HK-2 (cell line): Measurements from ENCODE around the gene SERTAD4.

ENCODE experiments used
- DNase-seq: peaks from one replicate; pipeline ENCODE4 v3.0.0-alpha.2; 2018; ENCODE audit not compliant: unreplicated experiment

SERTAD4 gene

DNA sequence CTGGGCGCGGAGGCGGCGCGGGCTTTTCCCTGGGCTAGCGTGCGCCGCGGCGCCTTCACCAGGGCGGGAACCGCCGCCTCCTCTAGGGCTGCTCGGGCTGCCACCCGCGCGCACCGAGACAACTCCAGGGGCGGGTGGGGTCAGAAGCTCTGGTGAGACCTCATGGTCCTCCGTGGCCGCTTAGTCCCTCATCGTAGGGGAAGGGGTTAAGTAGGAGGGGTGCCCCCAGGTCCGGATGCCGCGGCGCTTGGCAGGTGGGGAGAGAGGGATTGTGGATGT, 559 bp downstream of the SERTAD4 start:
- peak; percentile 63 for DNase-seq

DNA sequence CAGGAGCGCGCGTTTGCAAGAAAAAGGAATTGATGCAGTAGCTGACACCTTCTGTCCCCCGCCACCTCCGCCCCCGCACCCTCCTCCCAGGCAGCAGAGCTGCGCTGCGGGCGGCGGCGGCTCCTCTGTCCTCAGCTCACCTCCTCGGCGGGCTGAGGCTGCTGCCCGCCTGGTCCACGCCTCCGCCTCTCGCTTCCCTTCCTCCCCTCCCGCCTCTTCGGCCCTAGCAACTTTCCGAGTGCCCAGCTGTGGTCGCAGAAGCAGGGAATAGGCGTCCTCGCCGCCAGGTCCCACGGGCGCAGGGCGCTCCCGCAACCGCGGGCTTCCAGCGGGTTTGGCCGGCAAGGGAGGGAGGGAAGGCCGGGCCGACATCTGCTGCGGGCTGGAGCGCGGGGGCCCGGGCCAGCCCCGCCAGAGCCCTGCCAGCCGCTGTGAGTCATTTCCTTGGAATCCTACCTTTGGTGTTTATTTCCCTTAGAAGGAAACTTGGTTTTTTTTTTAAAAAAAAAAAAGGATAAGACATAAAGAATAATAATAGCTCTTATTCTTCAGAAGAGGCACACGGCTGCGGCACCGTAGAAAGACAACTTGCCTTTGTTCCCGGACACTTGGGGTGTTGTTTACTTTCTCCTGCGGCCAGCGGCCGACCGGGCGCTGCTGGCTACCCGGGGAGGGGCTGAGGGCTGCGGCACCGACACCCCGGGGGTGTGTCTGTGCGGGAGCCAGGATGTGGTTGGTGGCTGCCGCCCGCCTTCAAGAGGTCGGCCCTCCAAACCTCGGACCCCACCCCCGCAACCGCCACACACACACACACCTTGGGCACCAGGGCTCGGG, 1.1 kb downstream of the SERTAD4 start:
- peak; percentile 79 for DNase-seq

DNA sequence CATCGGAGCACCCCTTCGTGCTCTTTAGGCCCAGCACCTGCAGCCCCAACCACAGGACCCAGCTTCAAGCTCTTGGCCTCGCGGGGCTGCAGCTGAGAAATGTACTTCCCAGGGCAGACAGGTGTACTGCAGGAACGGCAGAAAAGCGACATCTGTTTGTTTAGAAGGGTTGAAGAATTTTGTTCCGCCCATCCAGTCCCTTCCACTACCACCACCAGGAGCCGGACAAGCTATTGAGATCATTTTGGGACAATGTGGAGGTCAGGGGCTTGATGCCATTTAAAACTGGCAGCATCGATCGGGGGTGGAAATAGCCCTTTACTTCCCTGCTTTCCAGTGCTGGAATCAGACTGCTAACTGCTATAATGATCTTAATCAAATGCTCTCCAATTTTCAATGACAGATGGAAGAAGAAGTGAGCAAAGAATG, 1.7 kb downstream of the SERTAD4 start:
- DNase-seq, result no peak

DNA sequence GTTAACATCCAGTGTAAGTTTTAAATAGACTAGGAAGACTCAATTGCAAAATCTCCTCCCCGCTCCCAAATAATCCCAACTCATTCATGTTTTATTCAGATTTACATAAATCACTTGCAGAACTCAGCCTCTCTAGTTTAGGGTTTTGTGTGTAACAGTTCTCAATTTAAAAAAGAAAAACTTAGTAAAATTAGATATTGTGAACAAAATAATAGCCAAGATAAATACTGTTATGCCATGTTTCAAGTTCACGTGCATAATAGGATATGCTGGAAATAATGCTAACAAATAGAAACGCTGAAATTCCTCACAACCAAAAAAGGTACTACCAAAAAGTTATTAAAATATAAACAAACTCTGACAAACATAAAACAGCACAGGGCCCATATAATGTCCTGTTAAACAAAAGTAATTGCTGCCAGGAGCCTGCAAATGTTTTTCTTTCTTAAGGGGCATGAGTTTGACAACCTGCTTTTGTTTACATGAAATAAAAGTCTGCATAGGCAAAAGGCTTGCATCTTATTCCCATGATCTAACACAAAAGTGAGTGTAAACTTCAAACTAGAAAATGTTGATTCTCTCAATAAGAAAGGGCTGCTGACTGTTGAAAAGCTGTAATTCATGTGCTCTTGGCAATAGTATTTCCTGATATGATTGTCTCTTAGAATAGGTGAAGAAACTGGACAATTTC, 2.9 kb downstream of the SERTAD4 start:
- no peak for DNase-seq

DNA sequence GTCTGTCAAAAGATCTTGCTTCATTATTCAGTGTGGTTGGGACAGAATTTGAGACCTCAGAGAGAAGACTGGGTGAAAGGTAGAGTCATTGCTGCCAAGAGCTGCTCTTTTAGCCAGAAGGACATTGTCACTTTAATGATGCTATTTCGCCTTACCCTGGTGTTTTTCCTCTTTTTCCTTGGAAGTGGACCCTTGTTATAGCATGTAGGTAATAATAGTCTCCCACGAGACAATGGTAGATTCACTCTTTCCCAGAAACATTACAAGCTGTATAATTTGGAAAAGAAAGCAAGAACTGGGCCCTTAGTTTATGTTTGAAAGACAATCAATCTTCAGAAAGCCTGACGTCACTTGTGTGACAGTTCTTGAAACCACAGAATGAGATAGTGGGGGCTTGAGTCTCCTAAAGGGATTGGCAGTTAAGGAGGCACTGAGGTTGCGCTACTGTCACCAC, 3.8 kb downstream of the SERTAD4 start:
- DNase-seq, result no peak

DNA sequence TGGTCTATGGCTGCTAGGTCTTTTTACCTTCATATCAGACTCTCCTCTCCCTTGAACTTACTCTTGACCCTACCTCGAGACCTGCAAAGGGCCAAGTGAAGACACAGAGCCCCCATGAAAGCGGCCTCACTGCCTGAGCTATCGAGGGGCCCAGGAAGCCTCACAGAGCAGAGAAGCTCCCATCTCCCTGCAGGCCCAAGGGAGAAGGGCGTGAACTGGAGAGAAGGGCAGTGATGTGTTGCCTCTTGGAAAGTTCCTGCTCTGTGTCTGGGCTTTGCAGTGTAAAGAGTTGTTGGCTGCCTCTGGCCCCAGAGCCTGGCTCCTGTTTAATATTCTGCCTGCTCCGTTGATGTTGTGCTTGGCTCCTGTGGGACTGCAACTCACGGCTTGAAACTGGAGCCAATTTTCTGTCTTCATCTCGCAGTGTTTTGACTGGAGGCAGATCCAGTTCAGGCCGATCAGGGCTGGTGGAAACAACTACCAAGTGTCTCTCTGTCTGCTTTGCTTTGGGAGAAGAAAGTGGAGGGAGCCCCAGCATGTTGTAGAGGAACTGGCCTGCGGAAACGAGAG, 4.3 kb downstream of the SERTAD4 start:
- no peak for DNase-seq

DNA sequence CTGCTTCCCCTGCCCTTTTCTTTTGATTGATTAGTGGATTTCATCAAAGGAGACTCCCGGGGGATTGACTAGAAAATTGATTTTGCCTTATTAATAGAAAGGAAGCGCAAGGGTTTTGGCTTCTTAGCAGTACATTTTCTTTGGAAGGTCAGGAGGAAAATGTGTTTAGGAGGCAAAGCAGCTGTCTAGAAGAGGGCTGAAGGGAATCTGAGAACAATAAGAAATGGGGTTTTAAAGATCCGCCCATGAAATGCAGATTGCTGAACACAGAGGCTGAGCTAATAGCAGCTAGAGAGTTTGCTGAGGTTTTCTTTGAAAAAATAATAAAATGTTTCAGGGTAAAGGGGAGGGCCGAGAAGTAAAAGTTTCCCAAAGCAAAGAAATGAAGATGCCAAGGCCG, 4.9 kb downstream of the SERTAD4 start:
- no peak for DNase-seq

DNA sequence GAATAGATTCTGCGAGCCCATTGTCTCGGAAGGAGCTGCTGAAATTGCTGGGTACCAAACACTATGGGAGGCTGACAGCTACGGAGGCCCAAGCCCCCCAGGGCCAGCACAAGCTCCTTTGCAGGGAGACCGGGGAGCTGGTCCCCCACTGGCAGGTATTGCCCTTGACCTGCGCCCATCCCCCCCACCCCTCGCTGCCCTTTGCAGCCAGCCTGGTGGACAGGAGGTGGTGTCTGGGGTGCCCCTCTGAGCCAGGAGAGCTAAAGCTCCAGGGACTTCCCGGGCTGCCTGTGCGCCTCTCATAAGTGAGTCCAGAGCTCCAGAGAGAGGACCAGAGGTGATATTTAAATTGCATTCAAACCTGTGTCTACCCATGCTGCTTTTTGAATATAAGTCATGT, 5.4 kb downstream of the SERTAD4 start:
- no peak for DNase-seq

DNA sequence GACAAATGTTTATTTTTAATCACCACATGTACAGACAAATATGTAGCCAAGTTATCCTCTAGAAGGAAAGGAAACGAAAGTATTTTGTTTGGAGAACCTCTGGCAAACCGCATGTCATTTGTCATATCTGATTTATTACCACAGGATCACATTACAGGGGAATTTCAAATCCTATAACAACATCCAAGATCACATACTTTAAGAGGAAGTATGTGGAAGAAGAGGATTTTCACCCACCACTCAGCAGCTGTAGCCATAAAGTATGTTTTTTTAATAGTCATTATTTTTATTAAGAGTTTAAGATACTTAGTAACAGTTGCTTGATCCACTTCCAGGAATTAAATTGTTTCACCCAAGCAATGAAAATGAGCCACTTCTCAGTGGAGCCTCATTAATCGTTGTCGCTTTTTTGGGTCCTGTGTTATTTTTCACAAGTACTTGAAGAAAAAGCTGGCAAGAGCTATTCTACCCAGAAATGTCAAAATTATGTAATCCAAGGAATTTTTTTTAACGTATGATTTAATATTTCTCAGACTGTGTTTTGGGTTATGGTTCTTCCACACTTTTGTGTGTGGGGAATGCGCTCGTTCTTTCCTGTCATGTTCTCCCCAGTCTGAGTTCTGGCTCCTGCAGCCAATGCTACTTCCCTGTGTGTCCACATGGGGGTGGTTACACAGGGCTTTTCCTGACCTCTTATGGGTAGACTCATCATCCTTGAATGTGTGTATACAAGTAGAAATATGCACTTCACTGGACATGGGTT, 6.9 kb downstream of the SERTAD4 start:
- peak; percentile 55 for DNase-seq

DNA sequence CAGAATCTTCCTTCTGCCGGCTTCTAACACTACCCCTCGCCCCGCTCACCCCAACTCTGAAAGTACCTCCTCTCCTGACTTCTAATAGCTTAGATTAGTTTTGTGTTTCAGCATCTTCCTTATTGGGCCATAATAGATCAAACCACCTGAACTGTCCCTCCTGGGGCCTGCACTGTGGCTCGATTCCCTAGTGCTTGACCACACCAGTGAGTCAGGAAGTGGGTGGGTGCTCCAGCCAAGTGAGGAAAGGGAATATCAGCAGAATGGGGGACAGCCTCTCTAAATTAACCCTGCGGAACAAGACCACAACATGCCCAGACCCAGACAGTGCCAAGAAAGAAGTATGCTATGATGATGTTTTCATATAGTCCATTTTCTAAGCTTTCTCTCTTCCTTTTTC, 8.5 kb downstream of the SERTAD4 start:
- DNase-seq, result no peak

DNA sequence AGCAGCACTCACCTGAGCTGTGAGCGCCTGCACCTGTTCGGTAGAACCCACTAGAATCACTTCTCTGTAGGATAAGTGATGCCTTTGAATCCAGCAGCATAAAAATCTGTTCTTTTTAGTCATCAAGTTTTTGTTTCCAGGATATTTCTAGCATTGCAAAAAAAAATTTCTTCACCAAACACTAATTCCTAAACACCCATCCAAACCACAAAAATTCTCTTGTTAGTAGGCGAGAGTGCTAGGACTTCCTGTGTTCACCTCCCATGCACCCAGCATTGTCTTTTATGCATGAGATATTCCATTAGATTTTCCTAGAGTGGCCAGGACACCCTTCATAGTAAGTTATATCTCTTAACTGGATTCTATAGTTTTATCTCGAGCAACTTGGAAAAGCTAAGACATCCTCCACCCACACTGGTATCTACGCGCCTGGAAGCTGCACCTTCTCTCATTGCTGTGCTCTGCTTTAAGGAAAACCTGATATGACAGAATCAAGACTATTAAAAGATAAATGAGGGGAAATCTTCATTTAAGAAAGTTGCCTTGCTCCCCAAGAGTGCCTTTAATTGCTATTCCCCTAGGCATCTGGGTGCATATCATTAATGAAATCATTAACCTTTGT, 12.3 kb downstream of the SERTAD4 start:
- no peak for DNase-seq

DNA sequence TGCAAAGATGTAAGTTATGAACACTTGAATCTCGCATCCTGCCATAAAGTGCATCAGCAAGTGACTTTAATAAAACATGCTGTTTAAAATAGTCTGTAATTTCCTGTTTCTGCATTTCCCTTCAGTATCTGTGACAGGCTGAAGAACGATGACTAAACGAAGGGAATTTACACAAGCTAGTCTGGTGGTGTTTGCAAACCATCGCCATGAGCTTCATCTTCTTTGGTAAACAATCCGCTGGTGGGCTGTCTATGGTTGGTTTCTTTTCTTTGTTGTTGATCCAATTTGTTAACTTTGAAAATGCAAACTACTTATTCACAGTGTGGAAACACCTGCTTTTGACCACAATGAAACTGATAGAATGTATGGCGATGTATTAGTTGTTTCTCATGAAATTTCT, 13.9 kb downstream of the SERTAD4 start:
- DNase-seq, result no peak

DNA sequence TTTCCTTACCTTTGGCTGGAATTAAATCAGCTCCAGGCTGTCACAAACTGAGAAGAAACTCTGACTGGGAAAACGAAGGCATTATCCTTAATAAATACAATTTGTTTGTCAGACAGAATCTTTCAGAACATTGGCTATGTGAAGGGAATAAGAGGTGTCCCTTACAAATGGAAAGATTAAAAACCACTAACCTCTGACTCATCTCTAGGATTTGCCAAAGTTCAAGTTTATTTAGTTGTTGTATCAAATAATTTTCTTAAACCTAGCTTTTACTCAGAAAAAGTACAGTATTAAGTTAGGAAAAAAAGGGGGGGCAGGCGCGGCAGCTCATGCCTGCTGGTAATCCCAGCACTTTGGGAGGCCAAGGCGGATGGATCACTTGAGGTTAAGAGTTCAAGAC, 15.7 kb downstream of the SERTAD4 start:
- DNase-seq, result no peak

DNA sequence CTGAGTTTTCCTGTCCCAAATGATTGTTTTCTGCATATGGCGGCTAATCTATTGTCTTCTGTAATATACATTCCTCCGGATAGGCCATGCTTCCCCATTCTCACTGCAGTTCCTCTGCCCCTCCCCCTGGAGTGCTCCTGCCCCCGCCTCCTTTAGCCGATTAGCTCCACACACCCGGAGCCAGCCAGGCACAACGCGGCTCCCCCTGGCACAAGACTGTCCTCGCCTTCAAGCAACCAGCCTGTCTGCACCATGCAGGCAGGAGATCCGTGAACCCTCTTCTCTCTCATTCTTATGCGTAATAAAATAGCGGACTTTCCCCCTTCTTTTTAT, 18.0 kb downstream of the SERTAD4 start:
- DNase-seq, result peak; percentile 68

DNA sequence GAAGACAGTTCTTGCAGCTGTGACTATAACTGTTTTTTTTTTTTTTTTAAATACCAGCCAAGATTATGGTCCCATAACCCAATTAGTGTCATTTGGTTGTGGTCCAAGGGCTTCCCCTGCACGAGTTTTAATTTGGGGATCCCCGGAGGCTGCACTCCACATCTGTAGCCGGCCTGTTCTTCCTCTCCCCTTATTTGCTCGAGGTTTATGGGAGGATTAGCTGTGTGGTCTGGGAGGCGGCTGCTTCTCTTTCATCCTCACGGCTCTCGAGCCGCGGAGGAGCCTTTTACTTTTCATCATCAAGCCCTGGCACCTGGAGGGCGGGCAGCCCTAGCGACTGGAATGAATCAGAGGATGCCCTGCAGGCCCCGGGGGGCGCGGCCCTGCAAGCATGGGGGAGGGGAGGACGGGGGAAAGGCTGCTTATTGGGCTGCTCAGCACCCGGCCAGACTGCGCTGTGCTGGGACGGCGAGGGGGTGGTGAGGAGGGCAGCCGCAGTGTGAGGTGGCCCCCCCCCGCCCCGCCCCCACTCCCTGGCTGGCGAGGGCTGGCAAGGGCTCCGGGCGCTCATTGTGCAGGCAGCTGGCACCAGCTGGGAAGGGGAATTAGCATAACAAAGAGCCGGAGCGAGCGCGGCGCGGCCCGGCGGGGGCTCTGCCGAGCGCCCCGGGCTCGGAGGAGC, 18.5 kb downstream of the SERTAD4 start:
- peak; percentile 89 for DNase-seq

DNA sequence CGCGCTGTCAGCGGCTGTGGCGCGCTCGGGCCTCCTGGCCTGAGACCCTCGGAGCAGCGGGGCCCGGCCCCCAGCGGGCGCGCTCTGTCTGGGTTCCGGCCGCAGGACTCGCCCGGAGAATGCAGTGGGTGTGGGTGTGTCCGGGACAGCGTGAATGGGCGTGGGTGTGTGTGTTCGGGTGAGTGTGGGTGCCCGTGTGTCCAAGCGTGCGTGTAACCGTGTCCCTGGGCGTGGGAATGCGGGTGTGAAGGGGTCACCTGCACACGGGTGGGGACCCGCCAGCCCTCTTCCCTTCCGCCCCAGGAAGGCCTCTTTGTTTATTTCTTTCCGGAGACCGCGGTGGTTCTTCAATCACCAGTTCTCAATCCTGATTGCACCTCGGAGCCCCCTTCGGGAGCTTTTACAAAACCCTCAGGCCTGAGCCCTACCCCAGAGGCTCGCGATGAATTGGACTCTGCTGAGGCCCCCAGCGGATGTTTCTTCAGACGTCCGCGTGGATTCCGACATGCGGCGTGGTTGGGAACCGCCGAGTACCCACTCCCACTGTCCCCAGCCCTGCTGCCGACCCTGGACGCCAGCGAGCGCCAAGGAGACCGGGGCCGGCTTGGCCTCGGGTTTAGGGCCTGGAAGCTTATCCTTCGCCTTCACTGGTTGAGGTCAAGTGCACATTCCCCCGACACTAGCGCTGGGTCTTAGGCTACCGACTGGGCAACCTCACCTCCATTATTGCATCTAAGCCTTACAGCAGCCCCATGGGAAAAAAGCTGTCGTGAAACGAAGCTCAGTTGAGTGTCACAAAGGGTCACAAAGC, 19.3 kb downstream of the SERTAD4 start:
- no peak for DNase-seq

DNA sequence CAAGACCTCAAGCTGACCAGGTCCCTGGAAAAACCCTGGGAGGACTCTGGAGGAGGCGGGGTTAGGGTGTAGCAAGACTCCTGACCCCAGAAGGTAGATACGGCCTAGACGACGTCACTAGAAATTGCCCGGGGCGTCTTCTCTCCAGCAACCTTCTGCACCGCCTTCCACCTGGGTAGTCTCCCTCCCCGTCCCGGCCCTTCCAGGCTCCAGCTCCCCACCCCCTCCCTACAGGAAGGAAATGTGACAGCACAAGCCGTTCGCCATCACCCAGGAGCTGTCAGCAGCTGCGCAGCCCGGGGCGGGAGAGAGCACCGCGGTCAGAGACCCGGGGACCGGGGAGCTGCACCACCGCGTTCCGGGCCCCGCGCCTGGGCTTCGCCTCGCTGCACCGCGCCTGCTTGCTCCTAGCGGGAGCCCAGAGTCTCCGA, 20.0 kb downstream of the SERTAD4 start:
- DNase-seq, result peak; percentile 74

DNA sequence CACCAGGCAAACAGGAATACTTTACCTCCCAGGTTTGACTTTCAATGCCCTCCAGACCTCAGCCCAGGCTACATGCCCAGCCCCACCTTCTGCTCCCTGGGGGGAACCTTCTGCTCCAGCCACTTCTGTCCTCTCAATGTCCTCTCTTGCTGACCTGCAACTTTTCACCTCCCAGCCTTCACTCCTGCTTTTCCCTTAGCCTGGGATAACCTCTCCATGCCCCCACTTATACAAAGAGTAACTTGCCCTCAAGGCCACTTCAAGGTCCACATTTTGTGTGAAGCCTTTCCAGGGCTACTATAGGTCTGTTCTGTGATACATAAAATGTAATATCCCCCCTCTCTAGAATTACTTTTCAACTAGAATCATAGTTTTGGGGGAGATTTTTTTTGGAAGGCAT, 21.7 kb downstream of the SERTAD4 start:
- DNase-seq, result no peak

DNA sequence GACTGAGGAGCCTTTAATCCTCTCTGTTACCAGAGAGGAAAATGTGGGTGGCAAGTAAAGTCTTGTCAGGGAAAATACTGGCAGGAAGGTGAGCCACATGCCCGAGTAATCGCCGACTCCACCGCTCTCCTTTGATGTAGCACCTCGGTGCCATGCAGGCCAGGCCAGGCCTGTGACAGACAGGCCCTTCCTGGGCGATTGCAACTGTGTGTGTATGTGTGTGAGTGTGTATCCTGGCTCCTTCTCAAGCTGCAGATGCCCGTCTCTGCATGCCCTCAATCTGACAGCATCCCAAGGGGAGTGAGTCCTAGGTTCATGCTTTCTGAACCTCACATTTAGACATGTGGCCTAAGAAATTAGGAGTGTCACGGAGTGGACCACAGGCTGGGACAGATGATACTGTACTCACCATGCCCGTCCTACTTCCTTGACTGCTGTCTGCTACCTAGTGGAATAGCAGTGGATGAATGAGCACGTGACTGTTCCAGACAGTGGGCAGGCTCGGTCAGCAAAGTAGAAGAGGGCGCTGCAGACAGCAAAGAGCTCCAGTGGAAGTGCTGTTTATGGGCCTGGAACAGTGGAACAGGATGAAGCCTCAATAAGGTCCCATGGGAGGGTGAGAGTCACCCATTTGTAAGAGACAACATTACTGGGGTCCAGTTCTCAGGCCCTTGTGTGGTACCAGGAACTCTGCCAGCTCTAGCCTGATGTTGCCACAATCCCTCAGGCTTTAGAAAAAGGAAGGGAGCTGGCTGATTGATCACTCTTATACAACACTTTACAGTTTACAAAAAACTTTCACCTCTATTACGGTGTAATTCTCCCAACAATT, 25.3 kb downstream of the SERTAD4 start:
- no peak for DNase-seq

DNA sequence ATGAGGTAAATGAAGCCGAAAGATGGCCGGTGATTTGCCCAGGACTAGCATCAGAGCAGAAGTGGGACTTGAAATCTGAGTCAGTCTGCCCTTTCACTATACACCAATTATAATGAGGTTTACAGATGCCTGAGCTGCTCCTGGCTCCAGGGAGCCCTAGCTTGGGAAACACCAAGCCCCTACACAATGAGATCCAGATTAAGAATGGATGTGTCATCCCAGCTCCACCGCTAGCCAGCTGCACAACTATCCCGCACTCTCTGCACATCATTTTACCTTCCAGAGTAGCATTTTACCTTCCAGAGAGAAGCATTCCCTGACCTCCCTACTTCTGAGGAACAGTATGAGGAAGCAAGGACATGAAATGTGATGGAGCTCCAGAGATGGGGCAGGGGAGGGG, 27.0 kb downstream of the SERTAD4 start:
- DNase-seq, result no peak
